HG03139 (cell line): ENCODE measurements around the gene ROR1.
A peak's percentile ranks its signal among the peaks of the same experiment; 100 is the strongest.

Source experiments
- ATAC-seq: cut with Tn5 transposase; IDR thresholded peaks from one replicate; pipeline ENCODE4 v1.9.1; 2021; ENCODE audit not compliant: unreplicated experiment

ROR1 gene

DNA sequence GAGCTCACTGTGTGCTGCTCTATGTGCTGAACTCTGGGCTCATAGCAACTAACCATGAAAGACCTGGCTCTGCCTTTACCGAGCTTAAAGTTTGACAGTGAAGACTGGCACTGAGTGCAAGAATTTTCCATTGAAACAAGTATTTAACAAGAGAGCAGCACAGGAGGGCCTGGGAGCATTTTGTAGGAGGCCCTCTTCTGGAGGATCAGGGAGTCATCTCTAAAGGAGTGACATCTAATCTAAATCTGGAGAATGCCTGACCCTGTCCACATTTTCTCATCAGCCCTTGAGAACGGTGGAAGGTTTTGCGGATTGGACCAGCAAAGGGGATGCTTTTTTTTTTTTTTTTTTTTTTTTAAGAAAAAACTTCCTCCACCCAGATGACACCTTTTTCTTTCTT, 150.8 kb downstream of the ROR1 start:
- no peak for ATAC-seq

DNA sequence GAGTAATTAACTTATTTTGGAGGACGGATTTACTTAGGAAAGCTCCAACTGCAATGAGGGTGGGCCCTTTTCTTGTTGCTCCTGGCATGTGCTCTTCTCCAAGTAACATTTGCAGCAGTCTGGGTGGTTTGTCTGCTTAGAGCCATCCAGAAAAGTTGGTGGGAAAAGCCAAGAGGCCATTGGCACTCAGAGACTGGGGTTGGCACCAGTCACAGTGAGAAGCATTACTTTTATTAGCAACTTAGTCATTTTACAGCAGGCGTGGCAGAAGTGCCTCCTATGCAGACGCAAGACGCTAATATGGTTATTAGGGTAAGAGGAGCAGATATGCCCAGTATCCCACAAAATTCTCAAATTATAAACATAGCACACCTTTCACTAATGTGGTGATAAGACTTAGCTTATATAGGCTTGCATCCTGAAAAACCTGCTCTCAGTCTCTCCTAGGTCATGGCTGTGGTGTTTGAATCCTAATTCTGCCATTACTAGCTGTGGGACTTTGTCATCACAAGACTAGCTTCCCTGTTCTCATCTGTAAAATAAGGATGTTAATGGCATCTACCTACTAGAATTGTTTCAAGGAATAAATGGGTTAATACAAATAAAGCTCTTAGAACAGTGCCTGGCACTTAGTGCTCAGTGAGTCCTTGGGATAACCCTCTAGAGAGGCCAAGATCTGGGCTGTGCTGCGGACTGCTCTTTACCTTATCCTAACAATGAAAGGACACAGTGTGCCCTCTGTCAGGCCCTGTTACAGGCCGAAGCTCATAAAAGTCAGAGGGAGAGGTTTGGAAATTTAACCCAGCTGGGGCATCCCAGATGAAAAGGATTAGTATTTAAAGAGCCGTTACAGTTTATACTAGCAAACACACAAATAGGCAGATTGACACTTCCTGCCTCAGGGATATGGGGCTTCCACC, 154.6 kb downstream of the ROR1 start:
- ATAC-seq: no peak

DNA sequence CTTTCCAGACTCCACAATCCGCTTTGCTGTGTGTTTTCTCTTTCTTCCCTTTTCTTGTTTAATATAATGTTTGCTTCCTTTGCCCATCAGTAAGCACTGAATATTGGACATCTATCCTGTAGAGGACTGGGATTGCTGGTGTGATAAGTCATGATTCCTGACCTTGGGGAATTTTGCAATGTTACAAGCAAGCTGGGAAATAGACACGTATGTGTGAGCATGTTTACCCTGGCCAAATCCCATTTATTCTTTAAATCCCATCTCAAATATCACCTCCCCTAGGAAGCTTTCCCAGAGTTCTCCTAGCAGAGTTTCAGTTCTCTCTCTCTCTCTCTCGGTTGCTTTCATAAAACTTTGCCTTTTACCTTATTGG, 155.3 kb downstream of the ROR1 start:
- no peak for ATAC-seq

DNA sequence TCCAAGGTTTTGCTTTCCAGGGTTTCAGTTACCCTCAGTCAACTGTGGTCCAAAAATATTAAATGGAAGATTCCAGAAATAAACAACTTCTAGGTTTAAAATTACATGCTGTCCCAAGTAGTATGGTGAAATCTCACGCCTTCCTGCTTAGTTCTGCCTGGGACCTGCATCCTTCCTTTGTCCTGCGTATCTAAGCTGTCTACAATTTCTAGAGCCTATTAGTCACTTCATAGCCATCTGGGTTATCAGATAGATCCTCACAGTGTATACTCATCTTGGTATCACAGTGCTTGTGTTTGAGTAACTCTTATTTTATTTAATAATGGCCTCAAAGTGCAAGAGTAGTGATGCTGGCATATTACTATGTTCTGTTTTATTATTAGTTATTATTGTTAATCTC, 157.7 kb downstream of the ROR1 start:
- ATAC-seq: no peak

DNA sequence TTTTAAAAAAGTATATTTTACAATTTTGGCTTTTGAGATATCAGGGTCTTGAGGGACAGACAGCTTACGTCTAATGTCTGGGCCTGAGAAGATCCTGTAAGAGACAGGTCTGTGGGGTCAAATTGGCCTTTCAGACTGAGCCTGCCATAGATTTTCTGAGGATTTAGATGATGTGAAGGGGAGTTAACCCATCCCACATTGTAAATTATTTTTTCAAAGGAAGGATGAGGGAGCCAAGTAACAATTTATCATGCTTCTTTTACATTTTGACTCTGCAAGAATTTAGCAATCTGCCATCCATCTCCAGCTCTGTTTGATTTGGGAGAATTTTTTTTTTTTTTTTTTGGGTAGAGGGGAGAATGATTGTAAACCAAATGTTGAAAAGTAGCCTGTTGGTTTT, 160.9 kb downstream of the ROR1 start:
- ATAC-seq: no peak

DNA sequence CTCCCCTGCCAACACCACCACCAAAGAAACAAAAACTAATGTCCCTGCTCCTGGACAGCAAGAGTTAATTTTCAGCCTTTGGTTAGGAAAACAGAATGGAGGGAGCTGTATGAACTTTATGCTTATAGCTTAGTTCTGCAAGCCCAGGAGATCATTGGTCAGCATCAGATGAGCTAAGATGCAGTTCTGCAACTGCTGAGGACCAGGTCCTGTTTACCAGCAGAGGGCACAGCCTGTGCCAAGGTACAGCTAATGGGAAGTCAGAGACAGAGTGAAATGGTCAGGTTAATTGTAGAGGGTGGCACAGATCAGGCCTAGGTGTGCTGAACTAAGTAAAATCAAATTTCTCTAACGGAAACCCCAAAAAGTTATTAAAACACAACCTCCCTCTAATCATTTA, 161.3 kb downstream of the ROR1 start:
- ATAC-seq: no peak

DNA sequence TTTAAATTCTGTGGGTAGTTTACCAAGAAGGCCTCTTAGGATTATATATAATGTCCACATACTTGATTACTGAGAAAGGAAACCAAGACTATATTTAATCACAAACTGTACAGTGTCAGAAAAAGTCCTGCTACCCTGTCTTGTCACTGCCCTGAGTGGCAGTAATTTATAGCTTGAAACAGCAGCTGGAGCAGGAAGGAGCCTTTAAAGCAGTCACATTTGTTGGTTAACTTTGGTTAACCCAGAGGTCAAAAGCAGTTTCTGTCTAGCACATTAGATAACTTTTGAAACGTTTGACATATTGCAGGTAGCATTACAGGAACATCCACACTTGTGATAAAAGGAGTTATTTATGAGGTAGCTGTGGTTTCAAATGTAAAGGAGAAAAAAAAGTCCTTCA, 161.7 kb downstream of the ROR1 start:
- peak; percentile 84 for ATAC-seq

DNA sequence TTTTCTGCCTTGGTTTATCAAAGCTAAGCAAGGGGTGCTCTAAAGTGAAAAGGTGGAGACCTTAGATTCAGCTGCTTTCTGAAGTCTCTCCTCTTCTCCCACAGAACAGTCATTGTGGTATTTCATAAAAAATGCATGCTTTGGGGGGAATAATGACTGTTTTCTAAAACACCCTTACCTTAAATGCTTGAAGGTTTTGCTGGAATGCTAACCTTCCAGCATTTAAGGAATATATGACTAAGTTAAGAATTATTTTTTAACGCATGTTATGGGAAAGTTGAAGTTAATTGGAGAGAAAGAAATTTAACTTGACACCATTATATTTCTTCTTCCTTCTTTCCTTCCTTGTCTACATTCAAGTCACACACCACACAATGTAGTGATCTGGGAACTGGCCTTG, 162.5 kb downstream of the ROR1 start:
- ATAC-seq: no peak

DNA sequence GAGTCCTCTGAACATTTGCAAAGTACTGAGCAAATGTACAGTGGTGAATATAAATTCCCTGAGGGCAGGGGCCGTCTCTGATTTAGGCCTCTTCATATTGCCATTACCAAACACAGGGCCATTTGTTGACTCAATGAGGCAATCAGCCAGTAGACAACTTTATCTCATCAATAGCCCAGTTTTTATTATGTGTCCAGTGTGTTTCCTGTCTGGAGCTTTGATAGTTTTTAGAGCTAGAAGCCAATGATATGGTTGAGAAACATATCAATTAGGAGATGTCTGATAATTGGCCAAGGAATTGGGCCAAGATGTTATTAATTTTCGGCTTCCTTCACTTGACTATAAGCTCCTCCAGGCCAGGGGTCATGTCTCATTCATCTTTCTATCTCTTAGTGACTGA, 163.0 kb downstream of the ROR1 start:
- no peak for ATAC-seq

DNA sequence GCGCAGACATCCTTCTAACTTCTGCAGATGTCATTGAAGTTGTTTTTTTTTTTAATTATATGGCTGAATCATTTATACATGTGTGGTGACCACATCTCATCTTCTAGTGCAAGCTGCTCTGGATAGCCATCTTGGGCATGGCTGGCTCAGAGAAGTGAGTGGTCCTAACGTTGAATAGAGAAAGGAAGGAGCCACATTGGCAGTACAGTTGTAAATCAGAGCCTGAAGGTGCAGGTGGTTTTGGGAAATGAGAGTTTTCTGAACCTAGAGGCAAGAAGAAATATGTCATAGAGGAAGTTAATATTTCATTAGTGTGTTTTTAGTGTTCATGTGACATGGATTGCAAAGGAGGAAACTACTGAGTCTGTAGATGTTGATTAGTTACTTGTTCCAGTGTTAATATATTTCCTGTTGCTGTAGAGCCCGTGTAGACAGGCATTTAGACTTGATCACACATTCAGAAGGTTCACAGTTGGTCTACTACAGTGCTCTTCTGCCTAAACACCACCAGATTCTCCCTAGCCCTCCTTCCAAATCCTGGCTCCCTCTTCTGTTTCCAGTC, 163.7 kb downstream of the ROR1 start:
- peak; percentile 35 for ATAC-seq

DNA sequence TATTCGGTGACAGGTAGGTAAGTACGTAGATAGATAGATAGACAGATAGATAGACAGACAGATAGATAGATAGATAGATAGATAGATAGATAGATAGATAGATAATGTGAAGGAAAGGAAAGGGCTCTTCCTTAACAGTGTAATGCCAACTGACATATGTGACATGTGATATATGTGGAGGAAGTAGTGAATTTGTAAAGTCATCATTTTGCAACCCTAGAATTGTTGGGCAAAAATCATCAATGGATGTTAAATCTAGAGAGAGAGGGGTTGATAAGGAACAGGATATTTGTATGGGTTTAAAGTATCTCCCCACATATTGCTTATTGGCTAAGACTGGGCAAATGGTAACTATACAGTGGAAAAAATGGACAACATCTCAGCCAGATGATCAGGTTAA, 166.6 kb downstream of the ROR1 start:
- no peak for ATAC-seq

DNA sequence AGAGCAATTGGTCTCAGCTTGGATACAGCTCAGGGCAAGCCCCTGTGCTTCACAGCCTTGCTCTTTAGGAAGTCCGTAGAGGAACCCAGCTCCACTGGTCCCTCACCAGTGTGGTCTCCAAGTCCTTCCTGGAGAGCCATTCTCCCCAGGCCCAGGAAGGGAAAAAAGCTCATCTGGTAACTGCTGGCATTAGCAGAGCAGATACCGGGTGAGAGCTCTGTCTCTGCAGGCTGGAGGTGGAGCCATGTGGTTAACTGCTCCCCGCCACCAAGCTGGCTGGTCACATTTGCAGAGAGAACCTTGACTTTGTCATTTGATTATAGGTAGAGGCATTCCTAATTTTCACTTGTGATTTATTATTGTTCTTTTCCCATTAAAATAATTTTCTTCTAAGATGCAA, 169.6 kb downstream of the ROR1 start:
- no peak for ATAC-seq

DNA sequence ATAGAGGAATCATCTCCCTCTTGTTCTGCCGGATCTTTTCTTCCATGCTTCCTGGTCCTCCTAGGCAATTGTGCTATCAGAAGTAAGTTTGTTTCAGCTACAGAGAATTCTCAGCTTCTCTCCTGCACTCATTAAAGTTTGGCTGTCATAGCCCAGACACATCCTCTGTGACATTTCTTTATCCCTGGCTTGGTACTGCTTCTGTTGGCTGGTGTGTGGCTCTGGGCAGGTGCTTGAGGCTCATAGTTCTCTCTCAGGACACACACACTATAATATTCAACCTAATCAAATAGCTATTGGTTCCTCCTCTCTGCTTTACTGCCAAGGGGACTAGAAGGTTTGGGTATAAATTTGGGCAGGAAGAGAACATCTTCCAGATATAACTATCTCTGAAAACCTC, 172.1 kb downstream of the ROR1 start:
- no peak for ATAC-seq

DNA sequence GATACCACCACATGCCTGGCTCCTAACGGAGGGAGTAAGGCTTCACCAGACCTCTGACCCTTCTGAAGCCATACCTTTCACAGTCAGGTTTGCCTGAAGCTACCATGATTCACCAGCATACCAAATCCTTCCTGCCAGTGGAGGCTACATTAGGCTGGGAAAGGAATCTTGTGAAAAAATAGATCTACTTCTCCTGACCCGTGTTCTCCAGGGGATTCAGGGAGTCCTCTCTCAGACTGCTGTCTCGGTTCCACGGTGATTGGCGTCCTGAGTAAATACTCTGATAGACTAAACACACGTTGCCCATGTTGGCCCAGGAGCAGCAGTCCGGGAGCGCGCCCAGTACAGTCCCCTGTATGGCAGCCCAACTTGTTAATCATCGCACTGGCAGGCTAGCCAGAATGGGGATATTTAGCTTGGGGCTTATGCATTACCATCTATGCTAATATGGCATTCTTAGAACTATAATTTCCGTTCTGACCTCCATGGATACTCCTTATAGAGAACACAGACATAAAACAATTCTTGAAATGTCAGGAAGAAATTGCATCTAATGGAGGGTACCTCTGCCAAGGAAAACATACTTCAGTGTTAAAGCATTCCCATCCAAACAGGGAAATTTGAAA, 173.2 kb downstream of the ROR1 start:
- no peak for ATAC-seq

DNA sequence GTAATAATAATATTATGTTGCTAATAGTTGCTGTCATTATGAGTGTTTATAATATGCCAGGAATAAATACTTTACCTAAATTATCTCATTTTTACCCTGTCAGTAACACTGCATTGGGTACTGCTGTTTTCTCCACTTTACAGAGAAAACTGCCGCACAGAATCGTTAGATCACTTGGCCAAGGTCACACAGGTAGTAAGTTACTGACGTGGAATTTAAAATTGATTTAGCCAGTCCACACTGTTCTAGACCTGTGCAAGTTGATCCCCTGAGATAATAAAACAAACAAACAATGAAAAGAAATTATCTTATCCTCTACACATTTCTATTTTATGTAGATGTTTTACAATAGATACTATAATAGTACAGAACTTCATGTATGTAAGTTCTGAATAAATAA, 174.1 kb downstream of the ROR1 start:
- no peak for ATAC-seq

DNA sequence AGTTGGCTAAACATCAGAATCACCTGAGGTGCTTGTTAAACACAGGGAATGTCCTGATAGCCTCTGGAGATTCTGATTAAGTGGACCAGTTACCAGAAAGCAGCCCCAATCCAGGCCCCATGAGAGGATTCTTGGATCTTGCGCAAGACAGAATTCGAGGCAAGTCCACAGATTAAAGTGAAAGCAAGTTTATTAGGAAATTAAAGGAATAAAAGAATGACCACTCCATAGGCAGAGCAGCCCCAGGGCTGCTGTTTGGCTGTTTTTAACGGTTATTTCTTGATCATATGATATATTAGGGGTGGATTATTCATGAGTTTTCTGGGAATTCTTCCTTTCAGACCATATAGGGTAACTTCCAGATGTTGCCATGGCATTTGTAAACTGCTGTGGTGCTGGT, 176.2 kb downstream of the ROR1 start:
- ATAC-seq: no peak

DNA sequence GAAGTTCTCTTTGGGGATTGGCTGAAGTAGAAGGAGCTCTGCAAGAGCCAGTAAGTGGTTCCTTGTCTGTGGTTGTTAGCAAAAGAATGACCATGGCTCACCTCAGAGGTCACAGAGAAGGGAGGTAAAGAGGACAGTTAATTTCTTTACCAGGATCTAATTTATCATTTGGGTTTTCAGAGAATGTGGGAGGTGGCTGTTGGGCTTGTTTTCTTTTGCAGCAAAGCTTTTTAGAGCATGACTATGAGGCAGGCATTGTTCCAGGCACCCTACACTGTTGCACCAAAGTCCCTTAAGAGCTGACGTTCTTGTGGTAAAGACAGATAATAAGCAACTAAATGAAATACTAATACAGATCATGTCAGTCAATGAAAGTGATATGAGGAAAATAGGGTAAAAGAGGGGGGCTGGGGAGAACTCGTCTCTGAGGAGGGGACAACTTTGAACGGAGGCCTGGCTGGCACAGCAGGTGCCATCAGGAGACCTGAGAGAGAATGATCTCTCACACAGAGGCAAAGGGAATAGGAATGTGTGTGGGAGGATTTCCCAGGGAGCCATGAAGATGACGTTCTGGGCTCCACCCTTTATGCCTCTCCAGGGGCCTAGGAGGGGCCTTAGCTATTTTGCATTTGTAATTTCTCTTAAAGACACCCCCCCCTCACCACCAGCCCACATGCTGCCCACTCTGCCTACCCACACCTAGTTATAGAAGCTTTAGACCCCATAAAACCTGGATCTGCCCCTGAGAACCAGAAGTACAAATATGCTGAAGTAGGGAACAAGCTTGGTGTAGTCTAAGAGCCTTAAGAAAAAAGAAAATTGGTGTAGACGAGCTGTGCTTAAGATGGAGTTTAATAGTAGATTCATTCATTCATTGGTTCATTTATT, 177.5 kb downstream of the ROR1 start:
- ATAC-seq: no peak

DNA sequence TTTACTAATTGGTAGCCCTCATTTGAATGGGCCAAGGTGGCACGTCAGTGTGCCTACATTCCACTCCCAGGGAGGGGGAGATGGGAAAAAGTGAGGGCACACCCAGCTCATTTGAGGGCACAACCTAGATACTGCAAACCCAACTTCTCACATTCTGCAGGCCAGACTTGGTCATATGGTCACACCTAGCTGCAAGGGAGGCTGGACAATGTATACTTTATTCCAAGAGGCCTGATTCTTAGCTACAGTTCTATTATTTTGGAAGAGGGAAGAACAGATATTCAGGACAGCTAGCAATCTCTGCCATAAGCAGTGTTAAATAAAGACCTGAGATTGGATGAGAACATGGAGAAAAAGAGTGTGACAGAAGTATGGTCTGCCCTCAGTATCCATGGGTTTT, 180.4 kb downstream of the ROR1 start:
- ATAC-seq: no peak

DNA sequence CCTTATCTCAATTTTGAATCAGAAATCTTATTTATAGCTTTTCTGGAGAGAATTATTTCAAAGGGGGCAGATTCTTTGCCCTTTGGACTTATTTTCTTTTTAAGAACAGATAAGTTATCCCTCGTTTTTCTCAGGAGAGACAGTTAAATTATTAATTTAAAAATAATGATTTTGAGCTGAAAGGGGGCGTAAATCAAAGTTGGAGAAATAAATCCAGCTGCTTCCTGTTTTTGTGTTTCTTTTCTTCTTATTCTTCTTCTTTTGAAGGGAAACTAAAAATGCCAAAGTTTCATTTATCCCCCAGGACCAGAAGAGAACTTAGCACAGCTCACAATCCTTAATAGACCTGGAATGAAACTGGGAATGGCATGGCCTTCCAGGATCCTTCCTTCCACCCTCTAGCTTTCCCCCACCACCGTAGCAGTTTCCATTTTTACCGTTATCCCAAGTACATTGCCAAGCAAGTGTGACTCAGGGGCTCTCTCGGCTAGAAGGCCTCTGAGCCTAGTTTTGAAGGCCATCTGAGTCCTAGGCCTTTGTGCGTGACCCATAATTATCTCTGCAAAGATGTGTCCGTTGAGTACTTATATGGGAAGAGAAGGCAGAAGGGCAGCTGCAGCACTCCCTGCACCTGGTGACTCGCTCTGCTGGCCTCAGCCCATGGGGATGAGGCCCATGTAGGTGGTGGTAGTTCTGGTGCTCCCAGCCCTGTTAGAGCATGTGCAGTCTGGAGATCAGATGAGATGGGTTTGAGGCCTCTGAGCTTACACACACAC, 181.7 kb downstream of the ROR1 start:
- no peak for ATAC-seq

DNA sequence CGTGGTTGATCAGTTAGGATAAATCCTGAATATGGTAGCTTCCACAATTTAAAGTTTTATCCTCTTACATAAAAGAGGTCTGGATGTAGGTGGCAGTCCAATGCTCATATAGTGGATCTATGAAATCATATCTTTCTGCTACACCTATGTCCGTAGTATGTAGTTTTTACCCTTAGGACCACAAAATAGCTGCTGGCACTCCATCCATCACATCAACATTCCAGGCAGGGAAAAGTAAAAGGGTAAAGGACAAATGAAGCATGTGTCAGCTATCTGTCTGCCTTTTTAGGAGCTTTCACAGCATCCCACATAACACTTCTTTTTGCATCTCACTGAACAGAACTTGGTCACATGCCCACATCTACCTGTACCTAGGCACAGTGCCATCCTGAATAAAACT, 184.7 kb downstream of the ROR1 start:
- no peak for ATAC-seq

DNA sequence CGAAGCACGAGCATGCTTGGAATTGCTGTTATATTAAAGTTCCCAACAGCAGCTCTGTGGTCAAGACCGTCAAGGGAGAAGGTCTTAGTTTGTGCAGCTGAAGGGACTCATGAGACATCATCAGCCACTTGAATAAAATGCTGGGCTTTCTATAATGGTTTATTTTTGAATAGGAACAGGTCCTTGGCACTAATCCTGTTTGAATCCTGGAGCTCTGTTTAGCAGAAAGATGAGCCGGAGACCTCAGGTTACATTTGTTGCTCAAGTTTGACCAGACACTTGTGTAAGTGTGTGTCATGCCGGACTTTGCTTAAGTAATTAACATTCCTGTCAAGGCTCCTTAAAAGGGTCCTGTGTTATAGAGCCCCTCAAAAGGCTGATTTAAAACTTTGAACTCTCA, 186.5 kb downstream of the ROR1 start:
- ATAC-seq: no peak
